Transverse colon (tissue), 4 donors: Measurements from ENCODE around the gene SMIM21. TPM values are rescaled to one million over a fixed set of nuclear protein-coding genes. Genes with fewer than 3 reads are reported as not detected.

ENCODE experiments used
- DNase-seq: peaks from one replicate; pipeline ENCODE4 v3.0.0-alpha.2; 2019
- H3K27ac ChIP-seq, 4 donors: fragments of 200-600 bp; sonication (generic); 2 replicates each; pipeline ENCODE4 v1.5.1; 2016 to 2018; ENCODE audit warnings: inconsistent platforms in 4 of 4
- H3K27me3 ChIP-seq: fragments of 200-600 bp; sonication (generic); 2 replicates; pipeline ENCODE4 v1.5.1; 2017; ENCODE audit warnings: inconsistent platforms
- H3K36me3 ChIP-seq, 4 donors: fragments of 200-600 bp; sonication (generic); 2 replicates each; pipeline ENCODE4 v1.5.1; 2017 to 2019; ENCODE audit warnings: inconsistent platforms in 4 of 4
- H3K4me1 ChIP-seq, 4 donors: fragments of 200-600 bp; sonication (generic); 2 replicates each; pipeline ENCODE4 v1.5.1; 2017 to 2020; ENCODE audit warnings: inconsistent platforms in 4 of 4
- H3K4me3 ChIP-seq, 4 donors: fragments of 200-600 bp; sonication (generic); 1 replicate in 1 of 4; 2 replicates in 3 of 4; pipeline versions ENCODE4 v1.5.1 to v1.6.1; 2017 to 2019; ENCODE audit warnings: inconsistent platforms in 4 of 4
- H3K9me3 ChIP-seq, 2 donors: fragments of 200-600 bp; sonication (generic); 2 replicates each; pipeline ENCODE4 v1.5.1; 2017 to 2019; ENCODE audit warnings: inconsistent platforms in 2 of 2
- CTCF ChIP-seq, 5 experiments: fragments of 200-600 bp in 3 of 5; fragments of 450-650 bp in 2 of 5; sonication (generic) in 3 of 5; IDR thresholded peaks; 1 replicate in 2 of 5; 2 replicates in 3 of 5; pipeline ENCODE4 v1.5.1; 2016 to 2017; ENCODE audit warnings: antibody characterized with exemption in 5 of 5, inconsistent platforms in 3 of 5, mild to moderate bottlenecking in 2 of 5, moderate library complexity in 1 of 5
- EP300 ChIP-seq: sonication (generic); formaldehyde crosslinking; IDR thresholded peaks from one replicate; pipeline ENCODE4 v1.6.1; 2017; ENCODE audit warnings: antibody characterized with exemption, low read depth
- POLR2A ChIP-seq: fragments of 450-650 bp; IDR thresholded peaks from one replicate; pipeline ENCODE4 v1.6.1; 2016; ENCODE audit warnings: antibody characterized with exemption, mild to moderate bottlenecking, moderate library complexity
- POLR2AphosphoS5 ChIP-seq, 3 donors: sonication (generic); formaldehyde crosslinking; IDR thresholded peaks; one replicate each; pipeline ENCODE4 v1.6.1; 2016; ENCODE audit warnings: antibody characterized with exemption in 3 of 3
- WGBS, 2 donors: methylation state at CpG; one replicate each; pipeline ENCODE4 v1.1.5; 2018; ENCODE audit warnings: low coverage in 1 of 2; 5-methylcytosine and 5-hydroxymethylcytosine counted together
- in situ Hi-C, 4 donors: fragments of 200-750 bp; cut with MboI; loops; one replicate each; pipeline versions ENCODE4 v1.15.0 to v1.15.1; 2017; ENCODE audit warnings: low sequenced_read_pairs in 3 of 4, low pct_ligation_motif_present in 1 of 4, low pct_unique_long_range_greater_than_20kb in 1 of 4
- intact Hi-C: fragments of 100-400 bp; cut with DNase I; formaldehyde crosslinking; loops from one replicate; pipeline ENCODE4 v1.15.1; 2023; ENCODE audit warnings: low total_unique reads
- total RNA-seq, 4 donors: library from RNA; depleted of rRNA; stranded (reverse); fragments of >200 nt; gene quantifications; one replicate each; pipeline ENCODE4 v1.1.0, GENCODE V29; 2016

The SMIM21 gene
- total RNA-seq, 4 donors from 2014 or later: not detected

- 79 to 80% methylated on average over 13 of the region's 13 CpGs for WGBS, 2 donors
- H3K9me3 ChIP-seq: no peaks in the 10 kb centered on the region
- no peak overlapping the region for H3K4me3 ChIP-seq
- intact Hi-C loops (no loop called here), in situ Hi-C loops (no loop called here)
- H3K4me1 ChIP-seq: no peaks in the 10 kb centered on the region
- no peaks in the 10 kb centered on the region for H3K27me3 ChIP-seq
- no peak for DNase-seq
- H3K27ac ChIP-seq: no peak overlapping the region
- TF ChIP-seq POLR2A: no peak
- no peak for TF ChIP-seq CTCF (IDR thresholded peaks at IDR 0.05)
- TF ChIP-seq POLR2AphosphoS5 (IDR thresholded peaks at IDR 0.05): no peak
- TF ChIP-seq EP300: no peak
- H3K36me3 ChIP-seq: no peaks in the 10 kb centered on the region
Measured at GRCh38 chr18:75363446-75364225, 63.9 kb downstream of the SMIM21 start.

GRCh38 chr18:75362435-75362834 lies 65.1 kb downstream of the SMIM21 start:
- no peak overlapping the region for H3K27ac ChIP-seq
- H3K4me1 ChIP-seq: no peaks in the 10 kb centered on the region
- no peak overlapping the region for H3K4me3 ChIP-seq
- no peaks in the 10 kb centered on the region for H3K36me3 ChIP-seq
- intact Hi-C loops (no loop called here), in situ Hi-C loops (no loop called here)
- DNase-seq: no peak
- WGBS, 2 donors: 52 to 78% methylated on average over 2 to 13 of the region's 13 CpGs
- no peaks in the 10 kb centered on the region for H3K9me3 ChIP-seq
- no peaks in the 10 kb centered on the region for H3K27me3 ChIP-seq
- no peak for TF ChIP-seq POLR2AphosphoS5 (IDR thresholded peaks at IDR 0.05)
- TF ChIP-seq EP300: no peak
- no peak for TF ChIP-seq CTCF (IDR thresholded peaks at IDR 0.05)
- no peak for TF ChIP-seq POLR2A

- no peak overlapping the region for H3K4me3 ChIP-seq
- no peaks in the 10 kb centered on the region for H3K4me1 ChIP-seq
- WGBS, 2 donors: 89% methylated on average over 11 of the region's 11 CpGs; no CpG with 5 or more reads in 1 of the 2 donors
- no peaks in the 10 kb centered on the region for H3K36me3 ChIP-seq
- no peak overlapping the region for H3K27ac ChIP-seq
- intact Hi-C loops (no loop called here), in situ Hi-C loops (no loop called here)
- TF ChIP-seq EP300 (no peak), POLR2A (no peak), CTCF (IDR thresholded peaks at IDR 0.05) (no peak), POLR2AphosphoS5 (IDR thresholded peaks at IDR 0.05) (no peak)
- H3K9me3 ChIP-seq: no peaks in the 10 kb centered on the region
- no peak for DNase-seq
- H3K27me3 ChIP-seq: no peaks in the 10 kb centered on the region
Measured at GRCh38 chr18:75360941-75361340, 66.6 kb downstream of the SMIM21 start.

GRCh38 chr18:75360215-75360614 lies 67.3 kb downstream of the SMIM21 start:
- in situ Hi-C loops: no loop called here
- TF ChIP-seq EP300: no peak
- TF ChIP-seq POLR2AphosphoS5 (IDR thresholded peaks at IDR 0.05): no peak
- no peak for TF ChIP-seq CTCF (IDR thresholded peaks at IDR 0.05)
- TF ChIP-seq POLR2A: no peak
- no peaks in the 10 kb centered on the region for H3K36me3 ChIP-seq
- no peak for DNase-seq
- H3K4me1 ChIP-seq: no peaks in the 10 kb centered on the region
- WGBS, 2 donors: 84 to 92% methylated on average over 7 to 8 of the region's 8 CpGs
- no peaks in the 10 kb centered on the region for H3K27me3 ChIP-seq
- H3K27ac ChIP-seq: no peak overlapping the region
- intact Hi-C loops: no loop called here
- no peaks in the 10 kb centered on the region for H3K9me3 ChIP-seq
- no peak overlapping the region for H3K4me3 ChIP-seq

Other genes with a start within 250 kb of the SMIM21 start
- 10 to 100 TPM; 10.1 to 45.9 (median 23.4) TPM for gene PTGR3, start 218.6 kb downstream of the SMIM21 start, total RNA-seq
- gene TSHZ1, start 216.9 kb downstream of the SMIM21 start, total RNA-seq: 10 to 100 TPM; 16.3 to 34.8 (median 29.8) TPM